SKM-1 treated with dmso at 0.1 percent for 144 hours (cell line): ENCODE results near the gene NCL.
"Not testable (repeated sequence)": the region's sequence is repeated elsewhere in the genome, so short reads cannot be mapped to it uniquely, and the experiment has no call there.

Experiments
- DNase-seq: peaks from one replicate; lab custom pipeline; 2025; ENCODE audit not compliant: unreplicated experiment; lab: John Stamatoyannopoulos, UW

The NCL gene

DNA sequence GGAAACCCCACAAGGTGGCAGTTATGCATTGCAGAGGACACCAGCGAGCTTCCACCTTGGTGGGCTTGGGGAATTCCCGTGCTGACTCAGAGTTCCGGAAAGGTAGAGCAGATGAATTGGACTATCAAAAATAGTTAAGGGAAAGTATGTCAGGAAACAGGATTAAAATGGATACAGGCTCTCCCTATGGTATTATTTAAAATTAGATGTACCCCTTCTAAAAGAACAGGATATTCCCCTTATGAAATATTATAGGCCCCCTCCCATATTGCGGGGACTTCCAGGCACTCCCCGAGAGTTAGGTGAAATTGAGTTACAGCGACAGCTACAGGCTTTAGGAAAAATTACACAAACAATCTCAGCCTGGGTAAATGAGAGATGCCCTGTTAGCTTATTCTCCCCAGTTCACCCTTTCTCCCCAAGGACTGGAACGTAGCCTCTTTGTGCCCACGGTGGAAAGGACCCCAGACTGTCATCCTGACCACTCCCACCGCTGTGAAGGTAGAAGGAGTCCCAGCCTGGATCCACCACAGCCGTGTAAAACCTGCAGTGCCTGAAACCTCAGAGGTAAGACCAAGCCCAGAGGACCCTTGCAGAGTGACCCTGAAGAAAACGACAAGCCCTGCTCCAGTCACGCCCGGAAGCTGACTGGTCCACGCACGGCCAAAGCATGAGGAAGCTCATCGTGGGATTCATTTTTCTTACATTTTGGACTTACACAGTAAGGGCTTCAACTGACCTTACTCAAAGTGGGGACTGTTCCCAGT lies 58.5 kb downstream of the NCL start:
- not testable (repeated sequence) for DNase-seq

DNA sequence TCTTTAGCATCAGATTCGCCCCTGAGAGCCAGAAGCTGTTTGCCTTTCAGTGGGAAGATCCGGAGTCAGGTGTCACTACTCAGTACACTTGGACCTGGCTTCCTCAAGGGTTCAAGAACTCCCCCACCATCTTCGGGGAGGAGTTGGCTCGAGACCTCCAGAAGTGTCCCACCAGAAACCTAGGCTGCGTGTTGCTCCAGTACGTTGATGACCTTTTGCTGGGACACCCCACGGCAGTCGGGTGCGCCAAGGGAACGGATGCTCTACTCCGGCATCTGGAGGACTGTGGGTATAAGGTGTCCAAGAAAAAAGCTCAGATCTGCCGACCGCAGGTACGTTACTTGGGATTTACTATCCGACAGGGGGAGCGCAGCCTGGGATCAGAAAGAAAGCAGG lies 60.1 kb downstream of the NCL start:
- DNase-seq, result not testable (repeated sequence)
